HG02588 (cell line): ENCODE results near the gene NLRP3.
A peak's percentile ranks its signal among the peaks of the same experiment; 100 is the strongest.

Experiments used
- ATAC-seq: cut with Tn5 transposase; IDR thresholded peaks from one replicate; pipeline ENCODE4 v1.9.1; 2021; ENCODE audit warnings: mild to moderate bottlenecking, moderate library complexity; ENCODE audit not compliant: unreplicated experiment

The NLRP3 gene

GRCh38 chr1:247435759-247436147 lies 19.8 kb downstream of the NLRP3 start:
- no peak for ATAC-seq

GRCh38 chr1:247437551-247438505 lies 21.9 kb downstream of the NLRP3 start:
- no peak for ATAC-seq

- ATAC-seq: peak; percentile 99
These were observed 24.1 kb downstream of the NLRP3 start for GRCh38 chr1:247440001-247440620.

GRCh38 chr1:247441606-247442005 lies 25.6 kb downstream of the NLRP3 start:
- no peak for ATAC-seq

- no peak for ATAC-seq
These were observed 26.2 kb downstream of the NLRP3 start for GRCh38 chr1:247442164-247442563.

GRCh38 chr1:247443641-247444040 lies 27.7 kb downstream of the NLRP3 start:
- ATAC-seq: no peak

- ATAC-seq: no peak
These were observed 28.6 kb downstream of the NLRP3 start for GRCh38 chr1:247444571-247444970.

GRCh38 chr1:247445526-247446356 lies 29.8 kb downstream of the NLRP3 start:
- no peak for ATAC-seq

GRCh38 chr1:247447162-247447909 lies 31.4 kb downstream of the NLRP3 start:
- no peak for ATAC-seq

GRCh38 chr1:247448107-247448791 lies 32.3 kb downstream of the NLRP3 start:
- ATAC-seq: no peak

GRCh38 chr1:247451388-247452010 lies 35.5 kb downstream of the NLRP3 start:
- no peak for ATAC-seq

DNA sequence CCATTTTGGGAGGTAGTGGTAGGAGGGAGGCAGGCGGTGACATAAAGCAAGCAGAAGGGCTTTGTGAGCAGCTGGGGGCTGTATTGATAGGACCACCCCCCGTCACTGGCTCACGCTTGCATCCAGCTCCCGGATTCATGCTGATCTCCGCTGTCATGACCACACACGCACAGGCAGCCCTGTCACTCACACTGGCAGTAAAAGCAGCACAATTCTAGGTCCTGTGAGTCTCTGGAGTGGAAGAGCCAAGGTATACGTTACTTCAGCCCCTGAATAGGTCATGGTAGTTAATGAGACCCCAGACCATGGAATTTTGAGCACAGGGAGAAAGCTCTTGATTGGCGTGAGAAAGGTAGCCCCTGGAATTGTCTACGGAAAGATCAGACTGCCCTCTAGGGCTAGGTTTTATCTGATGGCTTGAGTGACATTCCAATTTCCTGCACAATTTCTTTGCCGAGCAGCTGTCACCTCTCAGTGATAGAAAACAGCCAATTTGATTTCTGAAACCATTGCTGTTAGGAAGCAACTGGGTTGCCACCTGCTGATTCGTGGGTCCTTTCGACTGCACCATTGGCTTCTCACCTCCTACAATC lies 36.6 kb downstream of the NLRP3 start:
- ATAC-seq: no peak

DNA sequence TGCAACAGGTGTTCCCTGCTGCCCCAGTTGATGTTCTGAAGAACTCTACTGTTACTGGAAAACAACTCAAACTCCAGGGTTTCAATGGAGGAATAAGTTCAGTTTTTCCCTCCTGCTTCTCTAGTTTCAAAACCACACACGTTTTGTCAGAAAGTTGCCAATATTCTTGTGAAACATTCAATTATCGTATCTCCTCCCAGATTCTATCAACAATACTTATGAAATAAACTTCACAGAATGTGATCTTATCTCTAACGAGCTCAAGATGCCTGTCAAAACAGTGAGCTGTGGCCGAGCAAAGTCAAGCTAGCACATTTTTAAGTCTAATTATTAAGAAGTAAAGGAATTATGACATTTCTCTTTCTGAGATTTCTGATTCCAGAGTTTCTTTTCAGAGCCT lies 37.3 kb downstream of the NLRP3 start:
- no peak for ATAC-seq

DNA sequence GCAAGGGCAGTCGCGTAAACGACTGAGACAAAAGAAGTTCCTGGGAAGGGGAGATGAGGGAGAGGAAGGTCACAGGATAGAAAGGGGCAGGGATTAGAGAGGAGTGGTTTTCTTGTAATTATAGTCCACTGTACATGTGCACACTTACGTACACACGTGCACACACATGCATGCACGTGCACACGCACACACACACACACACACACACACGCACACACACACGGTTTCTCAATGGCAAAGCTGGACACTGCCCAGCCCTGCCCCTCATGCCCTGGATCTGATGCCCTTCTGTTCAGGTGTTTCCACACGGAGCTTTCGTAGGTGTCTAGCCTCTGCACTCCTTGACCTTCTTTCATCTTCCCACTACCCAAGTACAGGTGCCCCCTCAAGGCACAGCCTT lies 38.0 kb downstream of the NLRP3 start:
- ATAC-seq: no peak

DNA sequence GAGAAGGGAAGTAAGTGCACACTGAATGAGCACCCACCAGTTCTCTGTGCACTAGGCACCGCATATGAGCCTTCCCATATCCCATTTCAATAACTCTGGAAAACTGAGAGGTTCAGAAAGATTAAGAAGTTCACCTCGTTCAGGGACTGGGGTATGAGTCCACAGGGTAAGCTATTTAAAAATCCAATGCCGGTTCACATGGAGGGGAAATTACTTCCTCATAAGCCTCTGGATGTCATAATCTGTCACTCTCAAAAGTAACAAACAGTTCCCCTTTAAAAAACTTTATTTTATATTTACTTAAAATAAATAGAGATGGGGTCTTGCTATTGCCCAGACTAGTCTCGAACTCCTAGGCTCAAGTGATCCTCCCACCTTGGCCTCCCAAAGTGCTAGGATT lies 40.0 kb downstream of the NLRP3 start:
- no peak for ATAC-seq

- no peak for ATAC-seq
These were observed 41.1 kb downstream of the NLRP3 start for GRCh38 chr1:247456914-247457639.

GRCh38 chr1:247459507-247459906 lies 43.5 kb downstream of the NLRP3 start:
- no peak for ATAC-seq

DNA sequence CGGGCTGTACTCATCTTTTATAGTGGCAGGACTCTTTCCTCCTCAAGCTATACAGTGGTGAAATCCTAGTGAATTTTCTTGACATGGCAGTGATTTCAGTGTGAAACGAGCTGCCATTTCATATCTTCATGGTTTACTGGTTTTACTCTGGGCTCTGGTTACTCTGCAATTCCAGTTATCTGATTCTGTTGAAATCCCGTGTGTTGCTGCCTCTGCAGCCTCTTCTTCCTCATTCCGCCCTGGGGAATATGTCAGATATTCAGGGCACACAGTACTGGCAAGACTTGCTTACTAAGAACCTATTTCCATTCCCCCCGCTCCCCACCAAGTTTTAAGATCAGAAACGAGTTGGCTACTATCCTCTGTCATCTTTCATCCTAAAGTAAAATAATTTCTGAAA lies 49.8 kb downstream of the NLRP3 start:
- ATAC-seq: no peak

GRCh38 chr1:247467129-247467528 lies 51.2 kb downstream of the NLRP3 start:
- ATAC-seq: no peak
